Fibroblast of gingiva (primary cell): ENCODE data around the gene PRR19.

Experiments used
- DNase-seq: peaks from one replicate; pipeline ENCODE4 v3.0.0-alpha.2; 2011; ENCODE audit warnings: low read depth

The PRR19 gene

GRCh38 chr19:42271045-42271419, 30.9 kb upstream of the PRR19 start:
- no peak for DNase-seq

DNA sequence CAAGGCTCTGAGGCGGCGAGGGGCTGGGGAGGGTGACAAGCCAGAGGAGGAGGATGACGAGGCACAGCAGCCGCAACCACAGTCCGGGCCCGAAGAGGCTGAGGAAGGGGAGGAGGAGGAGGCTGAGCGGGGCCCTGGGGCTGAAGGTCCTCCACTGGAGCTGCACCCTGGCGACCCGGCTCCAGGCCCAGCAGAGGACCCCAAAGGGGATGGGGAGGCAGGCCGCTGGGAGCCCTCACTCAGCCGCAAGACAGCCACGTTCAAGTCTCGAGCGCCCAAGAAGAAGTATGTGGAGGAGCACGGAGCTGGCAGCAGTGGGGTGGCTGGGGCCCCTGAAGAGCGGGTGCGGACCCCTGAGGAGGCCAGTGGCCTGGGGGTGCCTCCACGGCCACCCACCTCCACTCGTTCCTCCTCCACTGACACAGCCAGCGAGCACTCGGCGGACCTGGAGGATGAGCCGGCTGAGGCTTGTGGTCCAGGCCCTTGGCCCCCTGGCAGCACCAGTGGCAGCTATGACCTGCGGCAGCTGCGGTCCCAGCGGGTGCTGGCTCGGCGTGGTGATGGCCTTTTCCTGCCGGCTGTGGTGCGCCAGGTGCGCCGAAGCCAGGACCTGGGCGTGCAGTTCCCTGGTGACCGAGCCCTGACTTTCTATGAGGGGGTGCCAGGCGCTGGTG, 29.9 kb upstream of the PRR19 start:
- no peak for DNase-seq

- DNase-seq, result no peak
These were observed 29.4 kb upstream of the PRR19 start for GRCh38 chr19:42272535-42272897.

DNA sequence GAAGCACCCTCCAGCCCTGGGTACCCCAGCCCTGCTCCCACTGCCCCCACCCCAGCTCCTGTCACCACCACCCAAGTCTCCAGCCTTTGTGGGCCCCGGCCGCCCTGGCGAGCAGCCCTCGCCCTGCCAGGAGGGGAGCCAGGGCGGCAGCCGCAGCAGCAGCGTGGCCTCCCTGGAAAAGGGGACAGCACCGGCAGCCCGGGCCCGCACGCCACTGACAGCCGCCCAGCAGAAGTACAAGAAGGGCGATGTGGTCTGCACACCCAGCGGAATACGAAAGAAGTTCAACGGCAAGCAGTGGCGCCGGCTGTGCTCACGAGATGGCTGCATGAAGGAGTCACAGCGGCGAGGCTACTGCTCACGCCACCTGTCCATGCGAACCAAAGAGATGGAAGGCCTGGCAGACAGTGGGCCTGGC, 28.9 kb upstream of the PRR19 start:
- DNase-seq, result no peak

- no peak for DNase-seq
These were observed 28.4 kb upstream of the PRR19 start for GRCh38 chr19:42273407-42274064.

GRCh38 chr19:42274065-42274682, 27.8 kb upstream of the PRR19 start:
- no peak for DNase-seq

- DNase-seq, result no peak
These were observed 26.8 kb upstream of the PRR19 start for GRCh38 chr19:42275103-42275502.

DNA sequence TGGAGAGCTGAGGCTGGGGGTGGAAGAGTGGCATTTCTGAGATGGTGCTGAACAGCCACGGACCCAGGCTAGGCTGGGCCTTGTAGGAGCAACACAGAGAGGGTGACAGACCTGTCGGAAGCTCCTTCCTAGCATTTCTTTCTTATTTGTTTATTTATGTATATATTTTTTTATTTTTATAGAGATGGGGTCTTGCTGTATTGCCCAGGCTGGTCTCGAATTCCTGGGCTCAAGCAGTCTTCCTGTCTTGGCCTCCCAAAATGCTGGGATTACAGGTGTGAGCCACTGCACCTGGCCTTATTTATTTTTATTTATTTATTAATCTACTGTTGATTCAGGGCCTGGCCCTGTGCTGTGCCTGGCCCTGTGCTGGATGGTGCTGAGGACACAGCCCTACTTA, 26.4 kb upstream of the PRR19 start:
- DNase-seq, result no peak

DNA sequence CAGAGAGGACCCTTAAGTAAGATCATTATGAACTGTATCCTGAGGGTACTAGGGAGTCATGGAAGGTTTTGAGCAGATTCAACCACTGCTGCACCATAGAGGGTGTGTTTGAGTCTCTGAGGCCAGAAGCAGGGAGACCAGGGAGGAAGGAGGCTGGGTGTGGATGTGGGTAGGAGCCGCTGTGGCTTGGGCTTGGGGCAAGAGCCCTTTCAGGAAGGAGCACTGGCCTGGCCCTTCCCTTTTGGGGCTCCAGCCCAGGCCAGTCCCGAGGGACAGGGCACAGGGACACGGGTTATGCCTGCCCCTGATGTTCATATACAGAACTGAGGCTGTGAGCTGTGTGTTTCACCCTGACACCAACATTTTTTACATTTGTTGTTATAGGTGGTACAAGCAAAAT, 25.6 kb upstream of the PRR19 start:
- no peak for DNase-seq

GRCh38 chr19:42276821-42277220, 25.1 kb upstream of the PRR19 start:
- no peak for DNase-seq

DNA sequence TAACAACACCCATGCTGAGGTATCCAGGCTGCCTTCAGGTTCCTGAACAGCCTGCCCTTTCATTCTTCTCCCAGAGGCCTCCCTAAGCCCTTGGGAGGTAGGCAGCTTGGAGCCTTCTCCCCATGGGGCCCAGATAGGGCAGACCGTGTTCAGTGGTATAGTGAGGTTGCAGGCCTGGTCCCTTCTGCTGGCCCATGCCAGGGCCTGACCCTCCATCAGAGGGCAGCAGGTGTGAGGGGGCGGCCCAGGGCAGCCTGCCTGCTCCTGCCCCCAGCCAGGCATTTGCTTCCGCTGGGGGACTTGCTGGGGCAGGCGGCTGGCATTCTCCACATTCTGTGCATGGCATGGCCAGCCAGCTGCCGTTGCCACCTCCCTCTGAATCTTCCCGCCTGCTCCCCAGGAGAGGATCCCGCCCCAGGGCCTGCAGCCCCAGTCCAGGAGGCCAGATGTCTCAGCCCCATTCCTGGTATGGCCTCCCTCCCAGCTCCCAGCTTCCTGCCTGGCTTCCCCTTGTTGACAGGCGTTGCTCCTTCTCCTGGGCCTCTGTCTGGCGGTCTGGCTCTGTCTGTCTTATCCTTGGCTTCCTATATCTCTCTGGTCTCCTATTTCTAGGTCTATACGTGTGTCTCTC, 24.0 kb upstream of the PRR19 start:
- peak; percentile 77 for DNase-seq

DNA sequence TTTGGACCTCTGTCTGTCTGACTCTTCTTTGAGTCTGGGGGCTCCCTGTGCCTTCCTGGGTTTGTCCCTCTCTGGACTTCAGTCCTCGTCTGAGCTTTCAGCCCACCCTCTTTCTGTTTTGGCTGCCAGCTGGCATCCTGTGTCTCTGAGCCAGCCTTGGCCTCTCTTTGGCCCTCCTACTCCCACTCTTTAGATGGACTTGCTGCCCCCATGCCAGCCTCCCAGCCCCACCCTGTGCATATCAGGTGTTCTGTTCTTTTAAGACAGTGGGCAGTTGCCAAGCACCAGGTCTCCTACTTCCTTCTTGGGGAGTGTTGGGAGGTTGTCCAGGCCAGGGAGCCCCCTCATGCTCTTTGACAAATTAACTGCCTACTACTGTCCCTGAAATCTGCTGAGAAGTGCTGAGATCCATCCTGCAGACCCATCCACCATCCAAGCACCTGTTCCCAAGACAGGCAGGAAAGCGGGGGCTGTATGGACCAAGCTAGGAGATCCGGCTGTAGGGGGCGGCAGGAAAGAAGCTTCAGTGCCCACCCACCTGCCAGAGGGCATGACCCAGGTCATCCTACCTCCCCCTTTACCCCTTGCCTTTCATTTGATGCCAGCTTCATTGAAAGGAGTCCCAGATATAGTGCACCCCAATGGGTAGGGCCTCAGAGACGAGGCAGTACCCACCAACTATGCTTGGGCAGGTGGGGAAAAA, 23.3 kb upstream of the PRR19 start:
- no peak for DNase-seq

DNA sequence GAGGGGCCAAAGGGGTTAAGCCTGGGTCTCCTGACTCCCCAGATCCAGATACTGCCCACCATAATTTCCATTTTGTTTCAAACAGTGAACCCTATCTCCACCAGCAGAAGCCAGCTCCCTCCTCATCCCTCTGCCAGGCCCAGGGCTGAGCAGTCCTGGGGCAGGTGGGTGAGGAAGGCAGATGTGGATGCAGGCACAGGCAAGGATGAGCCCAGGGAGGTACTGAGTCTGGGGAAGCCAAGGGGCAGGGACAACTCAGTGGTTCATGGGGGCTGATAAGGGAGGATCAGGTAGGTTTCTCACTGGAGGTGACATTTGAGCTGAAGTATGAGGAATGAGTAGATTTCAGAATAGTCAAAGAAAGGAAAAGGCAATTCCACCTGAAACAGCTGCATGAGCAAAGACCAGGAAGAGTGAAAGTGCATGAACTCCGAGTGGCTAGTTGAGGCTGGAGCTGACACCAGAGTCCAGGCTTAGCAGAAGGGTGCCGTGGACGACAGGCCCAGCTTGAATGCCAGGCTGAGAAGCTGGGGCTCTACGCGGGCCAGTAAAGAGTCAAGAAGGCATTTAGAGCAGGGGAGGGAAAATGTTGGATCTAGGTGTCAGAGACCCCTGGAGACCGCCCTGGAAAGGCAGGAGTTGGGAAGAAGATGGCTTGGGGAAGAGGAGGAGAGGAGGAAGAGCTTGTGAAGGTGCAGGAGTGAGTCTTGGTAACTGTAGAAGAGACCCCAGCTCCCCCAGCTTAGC, 22.6 kb upstream of the PRR19 start:
- DNase-seq, result no peak

DNA sequence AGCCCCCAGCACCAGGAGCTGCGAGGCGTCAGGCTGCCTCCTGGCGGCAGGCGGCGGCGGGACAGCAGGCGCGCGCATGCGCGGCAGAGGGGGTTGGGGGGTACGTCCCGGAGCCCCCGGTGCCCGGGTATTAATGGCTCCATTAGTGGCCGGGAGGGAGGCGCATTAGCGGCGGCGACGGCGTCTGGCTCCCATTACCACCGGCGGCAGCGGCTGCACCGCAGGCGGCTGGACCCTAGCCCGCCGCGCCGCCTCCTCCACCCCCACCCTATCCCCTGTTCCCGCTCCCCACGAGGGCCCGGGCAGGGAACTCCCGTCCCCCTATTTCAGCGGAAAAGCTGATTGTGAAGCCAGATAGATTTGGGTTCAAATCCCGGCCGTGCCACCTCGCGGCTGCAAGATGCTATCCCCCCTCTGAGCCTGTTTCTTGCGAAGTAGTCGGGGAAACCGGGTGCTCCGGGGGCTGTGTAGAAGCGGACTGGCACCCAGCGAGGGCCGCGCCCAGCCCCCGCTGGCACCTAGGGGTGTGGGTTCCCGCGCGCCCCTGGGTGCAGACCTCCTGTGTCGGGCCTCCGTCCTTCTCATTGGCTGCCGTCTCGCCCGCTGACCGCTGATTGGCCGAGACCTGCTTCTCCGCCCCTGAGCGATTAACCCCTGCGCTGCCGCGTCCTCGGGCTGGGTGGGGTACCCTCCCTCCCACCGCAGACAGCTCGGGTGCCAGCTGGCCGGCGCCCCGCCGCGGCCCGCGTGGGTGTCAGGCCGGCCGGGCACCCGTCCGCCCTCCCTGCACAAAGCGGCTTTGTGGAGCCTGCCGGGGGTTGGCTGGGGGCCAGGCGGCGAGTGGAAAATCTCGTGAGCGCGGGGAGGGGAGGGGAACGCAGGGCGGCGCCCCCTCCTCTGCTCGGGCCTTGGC, 21.8 kb upstream of the PRR19 start:
- DNase-seq, result peak; percentile 88

DNA sequence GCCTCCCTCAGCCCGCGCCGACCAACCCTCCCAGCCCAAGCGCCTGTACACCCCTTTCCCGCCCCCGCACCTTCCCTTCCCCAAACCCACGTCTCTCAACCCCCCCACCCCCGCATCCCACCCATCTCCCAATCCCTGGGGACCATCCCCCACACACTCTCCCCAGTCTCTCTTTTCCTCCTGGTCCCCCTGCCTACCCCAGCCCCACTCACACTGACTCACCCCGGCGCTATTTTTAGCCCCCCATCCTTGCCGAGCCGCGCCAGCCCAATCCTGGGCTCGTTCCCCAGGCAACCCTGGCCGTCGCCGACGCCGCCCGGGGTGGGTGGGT, 21.2 kb upstream of the PRR19 start:
- no peak for DNase-seq

DNA sequence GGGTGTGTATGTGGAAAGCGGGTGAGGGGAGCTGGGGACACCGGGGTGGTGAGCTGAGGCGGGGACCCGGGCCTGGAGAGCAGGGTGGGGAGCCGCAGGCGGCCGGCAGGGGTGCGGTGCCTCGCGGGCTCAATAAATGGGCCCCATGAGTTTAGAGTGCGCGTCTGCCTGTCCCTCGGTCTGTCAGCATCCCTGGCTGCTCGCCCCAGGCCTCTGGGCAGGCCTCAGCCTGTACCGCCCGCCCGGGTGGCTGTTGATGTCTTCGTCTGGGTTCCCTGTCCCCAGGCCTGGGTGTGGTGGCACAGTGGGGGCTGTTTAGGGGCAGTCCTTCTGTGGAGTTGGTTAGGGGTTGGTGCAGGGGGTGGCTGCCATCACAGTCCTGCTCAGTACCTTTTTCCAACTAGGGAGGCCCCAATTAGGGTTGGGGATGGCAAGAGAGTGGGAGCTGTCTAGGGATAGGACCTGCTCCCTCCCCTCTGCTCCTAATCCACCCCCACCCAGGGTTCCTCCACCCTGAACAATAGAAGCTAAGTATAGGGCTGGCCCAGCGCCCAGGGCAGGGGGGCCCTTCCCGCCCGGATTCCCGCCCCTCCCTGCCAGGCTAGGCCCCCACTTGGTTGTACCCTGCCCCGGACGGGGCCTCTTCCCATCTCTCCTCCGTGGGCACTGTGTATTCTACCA, 20.6 kb upstream of the PRR19 start:
- peak; percentile 30 for DNase-seq

DNA sequence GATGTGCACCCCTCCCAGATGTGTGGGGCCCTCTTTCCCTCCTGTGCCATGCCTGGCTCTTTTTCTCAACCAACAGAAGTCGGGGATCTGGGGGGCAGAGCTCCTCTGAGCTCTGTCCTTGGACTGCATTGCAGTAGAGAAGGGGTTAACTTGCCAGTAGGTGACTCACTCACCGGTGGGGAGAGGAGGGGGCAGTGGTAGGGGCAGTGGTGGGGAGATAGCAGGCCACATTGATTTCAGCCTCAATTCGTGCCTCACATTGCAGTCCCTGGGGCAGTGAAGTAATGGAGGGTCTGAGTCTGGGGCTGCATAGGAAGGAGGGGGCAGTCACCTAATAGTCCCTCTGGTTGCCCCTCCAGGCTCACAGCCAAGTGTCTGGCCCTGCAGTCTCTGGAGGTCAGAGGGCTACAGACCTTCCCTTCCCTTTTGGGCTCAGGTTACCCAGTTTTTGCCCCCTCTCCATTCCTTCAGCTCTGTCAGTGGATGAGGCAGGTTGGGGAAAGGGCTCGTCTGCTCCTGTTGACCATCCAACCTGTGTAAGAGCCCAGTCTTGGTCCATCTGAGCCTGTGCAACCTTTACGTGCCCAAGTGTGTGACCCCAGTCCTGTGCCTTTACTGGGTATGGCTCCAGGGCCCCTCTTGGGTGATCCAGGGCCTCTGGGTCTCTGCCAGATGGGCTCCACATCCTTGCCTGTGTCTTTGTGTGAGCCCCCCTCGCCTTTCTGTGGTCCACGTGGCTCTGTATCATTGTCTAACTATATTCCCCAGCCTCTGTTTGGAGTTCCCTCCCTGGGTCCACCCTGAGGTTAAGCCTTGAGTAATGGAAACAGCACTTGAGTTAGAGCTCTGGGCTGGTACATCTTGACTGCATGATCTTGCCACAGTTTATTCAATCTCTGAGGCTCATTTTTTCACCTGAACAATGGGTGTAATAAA, 19.8 kb upstream of the PRR19 start:
- DNase-seq, result no peak

- no peak for DNase-seq
These were observed 19.1 kb upstream of the PRR19 start for GRCh38 chr19:42282819-42283187.
